ENCODE data around the gene NKX2-2.

- TF ChIP-seq CTCF (IDR thresholded peaks at IDR 0.05; ENCODE audit: insufficient read depth, low read depth, low read length) (no peak), EZH2 (IDR thresholded peaks at IDR 0.05; ENCODE audit: insufficient read depth, low read length) (no peak)
Measured at GRCh38 chr20:21527908-21528307, 14.0 kb upstream of the NKX2-2 start.

Data from astrocyte (in vitro differentiated cells and primary cell).